CD4-positive, alpha-beta T cell treated with Interleukin-15 for 4 hours (primary cell): ENCODE data around the gene DCDC2C.

ENCODE experiments used
- DNase-seq: peaks from one replicate; pipeline ENCODE4 v3.0.0-alpha.2; 2020; ENCODE audit warnings: low spot score

Gene DCDC2C

DNA sequence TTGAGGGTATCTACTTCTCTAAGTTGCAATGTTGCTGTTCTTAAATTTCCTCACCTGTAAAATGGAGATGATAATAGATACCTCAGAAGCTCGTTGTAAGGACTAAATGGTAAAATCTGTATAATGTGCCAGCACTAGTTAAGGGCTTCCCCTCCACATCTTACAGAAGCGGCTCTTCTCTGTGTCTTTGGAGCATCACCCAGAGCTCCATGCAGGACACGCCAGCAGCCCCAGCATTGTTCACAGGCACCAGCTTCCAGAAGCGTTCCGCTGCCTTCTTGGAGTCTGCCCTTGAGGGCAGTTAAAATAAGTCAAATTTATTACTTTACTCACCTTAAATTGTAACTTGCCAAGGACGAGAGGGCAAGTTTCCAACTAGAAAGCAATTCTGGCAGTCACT, 5.8 kb downstream of the DCDC2C start:
- no peak for DNase-seq

GRCh38 chr2:3712424-3712823, 9.0 kb downstream of the DCDC2C start:
- DNase-seq: no peak

GRCh38 chr2:3712831-3713503, 9.6 kb downstream of the DCDC2C start:
- DNase-seq: no peak

- no peak for DNase-seq
Measured at GRCh38 chr2:3718679-3719078, 15.3 kb downstream of the DCDC2C start.

GRCh38 chr2:3725002-3725401, 21.6 kb downstream of the DCDC2C start:
- no peak for DNase-seq

- DNase-seq: no peak
Measured at GRCh38 chr2:3725458-3726250, 22.3 kb downstream of the DCDC2C start.

DNA sequence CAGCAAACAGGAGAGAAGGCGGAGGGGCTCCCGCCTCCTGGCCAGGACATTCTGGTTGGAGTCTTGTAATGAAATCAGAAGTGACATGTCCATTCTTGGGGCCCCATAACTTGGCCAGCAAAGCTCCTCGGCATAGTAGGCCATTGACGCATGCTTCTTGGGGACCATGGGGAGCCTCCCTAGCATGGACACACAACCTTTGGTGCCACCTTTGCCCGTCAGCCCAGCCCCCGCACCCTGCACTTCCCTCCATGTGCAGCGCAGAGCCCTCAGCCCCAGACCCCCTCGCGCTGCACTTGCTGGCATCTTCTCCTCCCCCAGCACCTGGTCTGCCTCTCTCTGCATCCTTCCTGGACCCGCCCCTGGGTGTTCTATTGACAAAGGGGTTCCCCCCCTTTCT, 23.1 kb downstream of the DCDC2C start:
- DNase-seq: no peak

DNA sequence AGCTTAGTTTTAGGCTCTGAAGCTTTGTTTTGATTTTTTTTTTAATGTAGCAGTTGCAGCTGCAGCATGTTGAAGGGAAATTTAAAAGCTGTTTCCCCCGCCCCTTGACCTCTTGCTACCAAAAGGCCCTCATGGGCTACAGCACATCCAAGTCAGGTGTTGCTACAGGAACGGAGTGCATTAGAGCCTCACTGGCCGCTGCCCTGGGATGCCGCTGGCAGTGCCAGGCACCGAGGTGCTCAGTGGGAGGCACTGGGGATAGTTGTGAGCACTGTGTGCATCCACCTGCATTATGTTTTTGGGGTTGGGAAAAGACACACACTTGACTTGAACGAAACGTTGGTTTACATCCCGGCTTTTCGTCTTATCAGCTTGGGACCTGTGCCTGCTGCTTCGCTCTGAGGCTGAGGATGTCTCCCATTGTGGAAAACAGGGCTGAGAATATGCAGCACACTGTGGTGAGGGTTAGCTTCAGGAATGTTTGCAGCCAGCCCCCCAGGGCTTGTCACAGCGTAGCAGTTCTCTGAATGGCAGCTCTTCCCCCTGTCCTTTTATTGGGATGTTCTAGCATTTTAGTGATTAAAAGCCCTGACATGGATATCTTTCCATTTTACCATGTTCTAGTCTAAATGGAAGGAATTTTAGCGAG, 24.1 kb downstream of the DCDC2C start:
- no peak for DNase-seq

DNA sequence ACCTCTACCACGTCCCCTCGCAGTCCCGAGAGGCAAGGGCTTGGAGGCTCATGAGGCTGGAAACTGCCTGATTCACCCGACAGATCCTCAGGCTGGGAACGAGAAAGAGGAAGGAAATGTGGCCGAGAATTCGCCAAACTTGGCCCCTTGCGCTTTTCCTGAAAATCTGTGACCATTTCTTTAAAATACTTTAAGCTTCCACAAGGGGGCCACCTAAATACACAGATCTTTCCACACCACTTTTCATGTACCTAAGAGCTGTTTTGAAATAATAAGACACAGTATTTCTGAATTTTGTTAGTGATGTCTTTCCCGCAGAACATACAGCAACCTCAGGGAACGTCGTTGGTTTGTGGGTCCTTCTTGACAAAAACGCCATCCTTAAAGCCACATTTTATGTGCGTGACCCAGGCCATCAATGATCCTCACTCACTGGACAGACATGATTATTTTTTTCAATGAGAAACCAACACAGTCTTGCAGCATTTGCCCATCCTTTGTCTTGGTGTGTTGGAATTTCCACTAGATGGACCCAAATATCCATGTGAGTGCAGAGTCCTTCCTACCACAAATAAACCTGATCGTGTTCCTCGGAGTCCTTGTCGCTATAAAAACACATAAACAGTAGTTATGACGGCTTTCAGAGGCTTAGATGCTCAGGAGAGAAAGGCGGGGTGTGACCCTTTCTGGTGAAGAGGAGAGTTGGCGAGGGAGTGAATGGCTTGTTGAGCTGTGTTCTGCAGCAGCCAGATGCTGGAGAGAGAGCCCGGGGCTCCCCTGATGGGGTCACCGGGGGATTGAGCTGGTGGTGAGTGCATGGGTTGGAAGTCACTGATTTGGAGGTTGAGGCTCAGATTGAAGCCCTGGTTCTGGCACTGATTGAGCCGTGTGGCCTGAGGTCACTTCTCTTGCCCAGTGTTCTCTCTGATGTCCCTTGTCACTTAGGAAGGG, 25.0 kb downstream of the DCDC2C start:
- DNase-seq: no peak

GRCh38 chr2:3729055-3729448, 25.7 kb downstream of the DCDC2C start:
- no peak for DNase-seq

GRCh38 chr2:3729786-3730185, 26.4 kb downstream of the DCDC2C start:
- DNase-seq: no peak

DNA sequence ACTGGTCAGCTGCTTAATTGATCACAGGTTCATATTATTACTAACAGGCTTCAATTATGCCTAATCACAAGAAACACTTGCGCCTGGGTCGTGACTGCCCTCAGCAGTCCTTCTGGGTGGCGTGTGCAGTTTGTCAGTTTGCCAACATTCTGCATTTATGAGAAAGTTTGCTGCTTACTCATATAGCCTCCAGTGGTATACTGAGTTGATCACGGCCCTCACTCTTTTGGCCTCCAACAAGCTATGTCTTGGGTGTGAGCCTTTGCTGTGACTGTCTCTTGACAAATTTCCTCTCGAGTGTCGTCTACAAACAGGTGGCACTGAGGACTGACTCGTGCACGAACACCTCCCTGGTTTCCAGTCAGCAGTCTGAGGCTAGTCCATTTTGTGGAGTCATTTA, 27.3 kb downstream of the DCDC2C start:
- DNase-seq: no peak

GRCh38 chr2:3731829-3732228, 28.5 kb downstream of the DCDC2C start:
- no peak for DNase-seq

DNA sequence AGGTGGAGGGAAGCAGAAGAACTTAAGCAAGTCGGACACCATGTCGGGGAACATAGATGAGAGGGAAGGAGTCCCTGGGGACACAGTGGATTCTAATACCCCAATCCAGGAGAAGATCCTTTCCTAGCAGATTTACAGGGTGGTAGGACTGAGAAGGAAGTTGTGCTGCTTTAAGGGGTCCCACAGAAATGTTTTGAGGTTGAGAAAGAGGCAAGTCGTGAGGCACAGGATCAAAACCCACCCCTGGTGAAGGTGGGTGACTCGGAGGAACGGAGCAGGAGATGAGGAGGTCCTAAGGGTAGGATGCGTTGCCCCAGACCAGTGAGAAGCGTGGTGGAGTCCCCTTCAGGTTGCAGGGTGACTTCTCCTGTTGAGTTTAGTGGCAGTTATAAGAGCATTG, 32.7 kb downstream of the DCDC2C start:
- no peak for DNase-seq

DNA sequence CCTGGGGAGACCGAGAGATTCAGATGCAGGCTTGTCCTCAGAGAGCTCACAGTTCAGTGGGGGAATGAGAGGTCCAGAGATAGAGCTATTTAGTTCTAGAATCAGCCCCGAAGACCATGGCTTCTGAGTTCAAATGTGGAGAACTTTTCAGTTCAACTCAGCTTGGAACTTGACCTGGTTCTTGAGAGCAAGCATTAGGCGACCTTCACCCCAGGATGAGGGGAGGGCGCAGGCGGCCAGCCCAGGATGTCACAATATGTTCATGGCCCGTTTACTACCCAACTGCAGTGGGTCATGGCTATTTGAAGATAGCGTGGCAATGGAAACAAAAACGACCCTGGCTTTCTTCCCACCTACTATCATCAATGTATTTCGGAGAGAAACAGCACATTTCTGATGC, 33.8 kb downstream of the DCDC2C start:
- DNase-seq: no peak

GRCh38 chr2:3738454-3738853, 35.1 kb downstream of the DCDC2C start:
- no peak for DNase-seq

DNA sequence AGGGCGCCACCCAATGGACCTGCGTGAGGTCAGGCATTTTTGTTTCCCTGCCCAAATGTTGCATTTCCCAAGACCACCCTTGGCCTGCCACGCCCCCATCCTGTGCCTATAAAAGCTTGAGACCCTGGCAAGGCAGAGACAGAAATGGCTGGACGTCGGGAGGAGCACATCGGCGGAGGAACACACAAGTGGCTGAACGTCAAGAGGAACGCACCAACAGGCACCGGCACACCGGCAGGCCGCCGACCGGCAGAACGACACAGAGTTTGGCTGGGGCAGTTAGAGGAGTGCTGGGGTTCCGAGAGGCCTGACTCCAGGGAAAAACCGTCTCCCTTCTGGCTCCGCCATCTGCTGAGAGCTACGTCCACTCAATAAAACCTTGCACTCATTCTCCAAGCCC, 35.9 kb downstream of the DCDC2C start:
- no peak for DNase-seq

DNA sequence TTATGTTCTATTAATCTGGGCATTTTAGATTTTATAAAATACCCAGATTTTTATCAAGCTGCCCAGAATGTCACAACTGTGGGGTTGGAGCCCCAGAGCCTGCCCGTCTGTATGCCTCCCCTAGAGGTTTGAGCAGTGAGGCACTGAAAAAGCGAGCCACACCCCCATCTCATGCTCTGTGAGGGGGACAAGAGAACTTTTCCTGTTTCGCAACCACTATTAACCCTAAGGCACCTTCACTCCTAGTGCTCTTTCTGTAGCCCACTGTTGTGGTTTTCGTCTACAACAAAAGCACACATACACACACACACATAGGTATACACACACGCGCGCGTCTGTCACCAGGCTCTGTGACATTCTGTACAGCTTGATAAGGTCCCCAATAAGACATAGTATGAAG, 38.0 kb downstream of the DCDC2C start:
- no peak for DNase-seq

- DNase-seq: no peak
Measured at GRCh38 chr2:3741867-3742602, 38.7 kb downstream of the DCDC2C start.

GRCh38 chr2:3742743-3743508, 39.6 kb downstream of the DCDC2C start:
- DNase-seq: no peak
